ENCODE data around the gene JAML. TPM values are rescaled to one million over a fixed set of nuclear protein-coding genes. Genes with fewer than 3 reads are reported as not detected.

JAML gene
- total RNA-seq, 1 experiment from 2014 or later = not detected

- Mint-ChIP-seq H3K36me3 (ENCODE audit: insufficient read depth, unreplicated experiment) (no peaks in the 10 kb centered on the region), H3K27me3 (ENCODE audit: insufficient read depth, unreplicated experiment) (peaks cover 51% of the 10 kb centered on the region), H3K4me1 (ENCODE audit: insufficient read depth, unreplicated experiment) (no peaks in the 10 kb centered on the region), H3K4me3 (ENCODE audit: unreplicated experiment) (no peak overlapping the region), H3K27ac (ENCODE audit: low read depth, unreplicated experiment) (no peak overlapping the region), H3K9me3 (ENCODE audit: unreplicated experiment) (no peaks in the 10 kb centered on the region)
- ChIA-PET POLR2A (interaction anchor here (0.6 kb wide), 1 partner anchor 50 kb away, joined by 3 read pairs; no protein-coding TSS in a partner anchor), CTCF (interaction anchor here (0.6 to 2.6 kb wide), 3 partner anchors 17 to 133 kb away, joined by 3 to 18 read pairs (median 3); no protein-coding TSS in a partner anchor)
- intact Hi-C loops (cut with micrococcal nuclease) = no loop called here
- no peak for TF ChIP-seq CTCF (IDR thresholded peaks at IDR 0.05; ENCODE audit: unreplicated experiment)
- no peak for DNase-seq (ENCODE audit: unreplicated experiment)
- no TSS peak for BruUV-seq (replicated peaks)
These were observed 9.5 kb downstream of the JAML start for GRCh38 chr11:118215262-118215661.

GRCh38 chr11:118214210-118214914 lies 10.4 kb downstream of the JAML start:
- DNase-seq (ENCODE audit: unreplicated experiment) = no peak
- Mint-ChIP-seq H3K4me1 (ENCODE audit: insufficient read depth, unreplicated experiment) (no peaks in the 10 kb centered on the region), H3K27ac (ENCODE audit: low read depth, unreplicated experiment) (no peak overlapping the region), H3K36me3 (ENCODE audit: insufficient read depth, unreplicated experiment) (no peaks in the 10 kb centered on the region), H3K27me3 (ENCODE audit: insufficient read depth, unreplicated experiment) (peaks cover 51% of the 10 kb centered on the region), H3K4me3 (ENCODE audit: unreplicated experiment) (no peak overlapping the region), H3K9me3 (ENCODE audit: unreplicated experiment) (no peaks in the 10 kb centered on the region)
- intact Hi-C loops (cut with micrococcal nuclease) = no loop called here
- TF ChIP-seq CTCF (IDR thresholded peaks at IDR 0.05; ENCODE audit: unreplicated experiment) = no peak
- POLR2A ChIA-PET = interaction anchor here (0.6 to 0.9 kb wide), 3 partner anchors 12 to 51 kb away, joined by 3 read pairs; partner anchors contain the start of gene MPZL3
- CTCF ChIA-PET = interaction anchor here (0.5 to 2.6 kb wide), 3 partner anchors 16 to 123 kb away, joined by 3 to 18 read pairs (median 4); no protein-coding TSS in a partner anchor
- no TSS peak for BruUV-seq (replicated peaks)

- H3K9me3 Mint-ChIP-seq (ENCODE audit: unreplicated experiment) = no peaks in the 10 kb centered on the region
- H3K27me3 Mint-ChIP-seq (ENCODE audit: insufficient read depth, unreplicated experiment) = peaks cover 49% of the 10 kb centered on the region
- H3K4me1 Mint-ChIP-seq (ENCODE audit: insufficient read depth, unreplicated experiment) = no peaks in the 10 kb centered on the region
- no TSS peak for BruUV-seq (replicated peaks)
- H3K27ac Mint-ChIP-seq (ENCODE audit: low read depth, unreplicated experiment) = no peak overlapping the region
- intact Hi-C loops (cut with micrococcal nuclease) = no loop called here
- CTCF ChIA-PET = interaction anchor here (0.5 to 2.6 kb wide), 5 partner anchors 15 to 124 kb away, joined by 3 to 18 read pairs (median 4); no protein-coding TSS in a partner anchor
- POLR2A ChIA-PET = interaction anchor here (0.7 to 0.9 kb wide), 2 partner anchors 12 to 38 kb away, joined by 3 read pairs; partner anchors contain the start of gene MPZL3
- DNase-seq (ENCODE audit: unreplicated experiment) = no peak
- no peak for TF ChIP-seq CTCF (IDR thresholded peaks at IDR 0.05; ENCODE audit: unreplicated experiment)
- no peak overlapping the region for H3K4me3 Mint-ChIP-seq (ENCODE audit: unreplicated experiment)
- no peaks in the 10 kb centered on the region for H3K36me3 Mint-ChIP-seq (ENCODE audit: insufficient read depth, unreplicated experiment)
These were observed 11.0 kb downstream of the JAML start for GRCh38 chr11:118213781-118214180.

- POLR2A ChIA-PET = no interaction called here
- H3K27ac Mint-ChIP-seq (ENCODE audit: low read depth, unreplicated experiment) = no peak overlapping the region
- no peaks in the 10 kb centered on the region for H3K36me3 Mint-ChIP-seq (ENCODE audit: insufficient read depth, unreplicated experiment)
- no peaks in the 10 kb centered on the region for H3K9me3 Mint-ChIP-seq (ENCODE audit: unreplicated experiment)
- TF ChIP-seq CTCF (IDR thresholded peaks at IDR 0.05; ENCODE audit: unreplicated experiment) = no peak
- H3K4me3 Mint-ChIP-seq (ENCODE audit: unreplicated experiment) = no peak overlapping the region
- peaks cover 52% of the 10 kb centered on the region for H3K27me3 Mint-ChIP-seq (ENCODE audit: insufficient read depth, unreplicated experiment)
- H3K4me1 Mint-ChIP-seq (ENCODE audit: insufficient read depth, unreplicated experiment) = no peaks in the 10 kb centered on the region
- no TSS peak for BruUV-seq (replicated peaks)
- CTCF ChIA-PET = interaction anchor here (0.6 to 2.6 kb wide), 3 partner anchors 15 to 92 kb away, joined by 3 to 18 read pairs (median 4); no protein-coding TSS in a partner anchor
- intact Hi-C loops (cut with micrococcal nuclease) = no loop called here
- DNase-seq (ENCODE audit: unreplicated experiment) = no peak
These were observed 11.6 kb downstream of the JAML start for GRCh38 chr11:118213201-118213600.
